ENCODE data around the gene OR2C3. TPM values are rescaled to one million over a fixed set of nuclear protein-coding genes. Genes with fewer than 3 reads are reported as not detected.

OR2C3 gene
- total RNA-seq, 1 experiment from 2014 or later = not detected

GRCh38 chr1:247493106-247493505, 43.1 kb downstream of the OR2C3 start (continued):
- TF ChIP-seq SP1 (IDR thresholded peaks at IDR 0.05; ENCODE audit: low read depth) (no peak), SIN3A (IDR thresholded peaks at IDR 0.05; ENCODE audit: low read depth) (no peak), YY1 (IDR thresholded peaks at IDR 0.05; ENCODE audit: extremely low read depth, insufficient replicate concordance, low read depth, low read length) (no peak), SRF (IDR thresholded peaks at IDR 0.05; ENCODE audit: low read depth) (no peak)

- no peak overlapping the region for H3K9ac ChIP-seq (ENCODE audit: low read length)
- no peaks in the 10 kb centered on the region for H4K20me1 ChIP-seq (ENCODE audit: insufficient read depth)
- no peak for ATAC-seq
- CTCF ChIA-PET = no interaction called here
- no peak overlapping the region for H2AFZ ChIP-seq (ENCODE audit: low read depth, low read length, poor library complexity, severe bottlenecking)
- H3K27ac ChIP-seq (ENCODE audit: low read depth, low read length) = no peak overlapping the region
- H3K9me3 ChIP-seq (ENCODE audit: control insufficient read depth in 1 of 2, insufficient read depth in 1 of 2, low read depth in 1 of 2, low read length in 2 of 2) = no peaks in the 10 kb centered on the region
- no peak overlapping the region for H3K4me3 ChIP-seq (replicated peaks in 1 of 2; ENCODE audit: low read depth in 1 of 2, low read length in 2 of 2)
- H3K79me2 ChIP-seq (ENCODE audit: insufficient read depth, low read length) = no peaks in the 10 kb centered on the region
- peaks cover 20% of the 10 kb centered on the region; the same call in 1 of the 2 replicates for H3K27me3 ChIP-seq (ENCODE audit: insufficient read depth, low read length)
- no TSS peak for BruUV-seq (replicated peaks)
- H3K4me2 ChIP-seq (ENCODE audit: low read length) = no peak overlapping the region
- no peaks in the 10 kb centered on the region for H3K36me3 ChIP-seq (ENCODE audit: control insufficient read depth in 1 of 2, insufficient read depth in 2 of 2, low read length in 2 of 2)
- RAD21 ChIA-PET (ENCODE audit: low non-redundant PET in 1 of 2, low total read pairs in 2 of 2, uncharacterized antibody in 2 of 2, unreplicated experiment in 2 of 2) = no interaction called here
- POLR2A ChIA-PET = no interaction called here
- intact Hi-C loops (cut with micrococcal nuclease) = no loop called here
- H3K9me2 ChIP-seq (ENCODE audit: insufficient read depth) = no peaks in the 10 kb centered on the region
- no peak for DNase-seq (ENCODE audit: low read depth, low spot score)
- TF ChIP-seq ZBTB33 (IDR thresholded peaks at IDR 0.05; ENCODE audit: extremely low read depth, insufficient replicate concordance, low read length) = no peak
- TF ChIP-seq EZH2 (IDR thresholded peaks at IDR 0.05) = no peak
- no peak for TF ChIP-seq YY1 (IDR thresholded peaks at IDR 0.05; ENCODE audit: extremely low read depth, insufficient replicate concordance, low read depth, low read length)
- no peak for TF ChIP-seq CBX3 (IDR thresholded peaks at IDR 0.05; ENCODE audit: low read depth)
- TF ChIP-seq POLR2A (IDR thresholded peaks at IDR 0.05; ENCODE audit: borderline replicate concordance, extremely low read depth, insufficient read depth, insufficient read length) = no peak
- no peak for TF ChIP-seq SRF (IDR thresholded peaks at IDR 0.05; ENCODE audit: low read depth)
- TF ChIP-seq, protein P1, sequence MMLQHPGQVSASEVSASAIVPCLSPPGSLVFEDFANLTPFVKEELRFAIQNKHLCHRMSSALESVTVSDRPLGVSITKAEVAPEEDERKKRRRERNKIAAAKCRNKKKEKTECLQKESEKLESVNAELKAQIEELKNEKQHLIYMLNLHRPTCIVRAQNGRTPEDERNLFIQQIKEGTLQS (IDR thresholded peaks at IDR 0.05) = no peak
- no peak for TF ChIP-seq JUND (IDR thresholded peaks at IDR 0.05)
- TF ChIP-seq CEBPB (IDR thresholded peaks at IDR 0.05; ENCODE audit: low read depth) = no peak
- no peak for TF ChIP-seq ZFX (IDR thresholded peaks at IDR 0.05)
- no peak for TF ChIP-seq ELF1 (IDR thresholded peaks at IDR 0.05; ENCODE audit: borderline replicate concordance, low read depth)
- no peak for TF ChIP-seq SP1 (IDR thresholded peaks at IDR 0.05; ENCODE audit: low read depth)
- TF ChIP-seq, protein P2, sequence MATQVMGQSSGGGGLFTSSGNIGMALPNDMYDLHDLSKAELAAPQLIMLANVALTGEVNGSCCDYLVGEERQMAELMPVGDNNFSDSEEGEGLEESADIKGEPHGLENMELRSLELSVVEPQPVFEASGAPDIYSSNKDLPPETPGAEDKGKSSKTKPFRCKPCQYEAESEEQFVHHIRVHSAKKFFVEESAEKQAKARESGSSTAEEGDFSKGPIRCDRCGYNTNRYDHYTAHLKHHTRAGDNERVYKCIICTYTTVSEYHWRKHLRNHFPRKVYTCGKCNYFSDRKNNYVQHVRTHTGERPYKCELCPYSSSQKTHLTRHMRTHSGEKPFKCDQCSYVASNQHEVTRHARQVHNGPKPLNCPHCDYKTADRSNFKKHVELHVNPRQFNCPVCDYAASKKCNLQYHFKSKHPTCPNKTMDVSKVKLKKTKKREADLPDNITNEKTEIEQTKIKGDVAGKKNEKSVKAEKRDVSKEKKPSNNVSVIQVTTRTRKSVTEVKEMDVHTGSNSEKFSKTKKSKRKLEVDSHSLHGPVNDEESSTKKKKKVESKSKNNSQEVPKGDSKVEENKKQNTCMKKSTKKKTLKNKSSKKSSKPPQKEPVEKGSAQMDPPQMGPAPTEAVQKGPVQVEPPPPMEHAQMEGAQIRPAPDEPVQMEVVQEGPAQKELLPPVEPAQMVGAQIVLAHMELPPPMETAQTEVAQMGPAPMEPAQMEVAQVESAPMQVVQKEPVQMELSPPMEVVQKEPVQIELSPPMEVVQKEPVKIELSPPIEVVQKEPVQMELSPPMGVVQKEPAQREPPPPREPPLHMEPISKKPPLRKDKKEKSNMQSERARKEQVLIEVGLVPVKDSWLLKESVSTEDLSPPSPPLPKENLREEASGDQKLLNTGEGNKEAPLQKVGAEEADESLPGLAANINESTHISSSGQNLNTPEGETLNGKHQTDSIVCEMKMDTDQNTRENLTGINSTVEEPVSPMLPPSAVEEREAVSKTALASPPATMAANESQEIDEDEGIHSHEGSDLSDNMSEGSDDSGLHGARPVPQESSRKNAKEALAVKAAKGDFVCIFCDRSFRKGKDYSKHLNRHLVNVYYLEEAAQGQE (IDR thresholded peaks at IDR 0.05; ENCODE audit: low read depth) = no peak
- TF ChIP-seq MAX (IDR thresholded peaks at IDR 0.05) = no peak
- no peak for TF ChIP-seq EGR1 (IDR thresholded peaks at IDR 0.05; ENCODE audit: low read depth)
- no peak for TF ChIP-seq POLR2AphosphoS5 (IDR thresholded peaks at IDR 0.05; ENCODE audit: low read depth, low read length)
- TF ChIP-seq ZNF274 (IDR thresholded peaks at IDR 0.05; ENCODE audit: low read depth, low read length) = no peak
- no peaks in the 10 kb centered on the region for H3K4me1 ChIP-seq (ENCODE audit: control insufficient read depth in 1 of 2, insufficient read depth in 2 of 2, low read length in 2 of 2)
Observed at GRCh38 chr1:247491328-247491727, 44.9 kb downstream of the OR2C3 start.

Measured in HCT116 (cell line).